ENCODE measurements around the gene PSMC3IP. TPM values are rescaled to one million over a fixed set of nuclear protein-coding genes. Genes with fewer than 3 reads are reported as not detected.

The PSMC3IP gene
- total and polyA plus RNA-seq, 4 donors, result 0.58 to 3.0 (median 1.1) TPM

GRCh38 chr17:42543190-42544079, 34.1 kb downstream of the PSMC3IP start:
- Histone ChIP-seq H3K9ac (ENCODE audit: low read depth in 1 of 2, low read length in 2 of 2) (no peak overlapping the region), H3K27me3 (ENCODE audit: control insufficient read depth in 4 of 4, insufficient read depth in 4 of 4, low read length in 3 of 4) (no peaks in the 10 kb centered on the region), H3K36me3 (ENCODE audit: control insufficient read depth in 4 of 4, insufficient read depth in 3 of 4, low read depth in 1 of 4, low read length in 3 of 4) (peaks cover 6 to 20% (median 12%) of the 10 kb centered on the region in 4 donors)

DNA sequence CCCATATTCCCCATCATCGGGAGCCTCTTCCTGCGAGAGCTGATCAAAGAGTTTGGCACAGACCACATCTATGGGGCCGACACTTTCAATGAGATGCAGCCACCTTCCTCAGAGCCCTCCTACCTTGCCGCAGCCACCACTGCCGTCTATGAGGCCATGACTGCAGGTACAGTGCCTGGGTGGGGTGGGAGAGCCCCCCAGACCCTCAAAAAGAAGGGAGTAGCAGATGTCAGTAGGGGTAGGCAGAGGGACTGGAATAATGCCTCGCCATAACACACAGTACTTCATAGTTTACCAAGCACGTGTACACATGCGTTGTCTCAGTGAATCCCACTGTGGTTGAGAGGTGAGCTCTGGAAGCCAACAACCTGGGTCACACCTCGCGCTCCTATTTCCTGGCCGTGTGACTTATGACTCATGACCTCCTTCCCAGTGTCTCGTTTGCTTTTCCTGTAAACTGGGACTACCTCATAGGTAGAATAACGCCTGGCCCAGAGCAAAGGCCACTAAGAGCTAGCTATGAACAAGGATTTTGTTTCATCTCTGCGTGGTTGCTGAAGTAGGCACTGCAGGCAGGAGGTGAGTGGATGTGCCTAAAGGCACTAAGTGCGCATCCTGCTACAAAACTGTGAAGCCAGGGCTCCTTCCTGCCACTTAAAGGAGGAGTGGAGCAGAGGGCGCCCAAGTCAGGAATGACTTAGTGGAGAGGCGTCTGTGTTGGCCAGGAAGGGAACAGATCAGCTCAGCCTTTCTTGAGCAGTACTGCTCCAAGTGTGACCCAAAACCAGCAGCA, 36.3 kb downstream of the PSMC3IP start:
- Histone ChIP-seq H3K9ac (ENCODE audit: low read depth in 1 of 2, low read length in 2 of 2) (no peak overlapping the region), H3K36me3 (ENCODE audit: control insufficient read depth in 4 of 4, insufficient read depth in 3 of 4, low read depth in 1 of 4, low read length in 3 of 4) (peaks cover 6 to 20% (median 12%) of the 10 kb centered on the region in 4 donors), H3K9me3 (ENCODE audit: control insufficient read depth in 4 of 4, low read length in 3 of 4) (no peaks in the 10 kb centered on the region), H3K27me3 (ENCODE audit: control insufficient read depth in 4 of 4, insufficient read depth in 4 of 4, low read length in 3 of 4) (no peaks in the 10 kb centered on the region), H3K27ac (ENCODE audit: low read depth in 1 of 2, low read length in 2 of 2) (peak overlapping the region; percentile 67 to 81), H3K4me1 (ENCODE audit: control insufficient read depth in 4 of 4, insufficient read depth in 4 of 4, low read length in 3 of 4) (peaks cover 16 to 31% (median 25%) of the 10 kb centered on the region in 4 donors), H3K4me3 (ENCODE audit: low read depth in 1 of 3, low read length in 3 of 3) (no peak overlapping the region)
- 66% methylated on average over 17 of the region's 17 CpGs for WGBS
- no peak for DNase-seq (ENCODE audit: low spot score)
- TF ChIP-seq HNF4A (conservative IDR thresholded peaks at IDR 0.05) (peak; percentile 58 to 76), NR2F2 (IDR thresholded peaks at IDR 0.05) (no peak), FOXA1 (IDR thresholded peaks at IDR 0.05) (no peak), TAF1 (conservative IDR thresholded peaks at IDR 0.05) (no peak), GABPA (IDR thresholded peaks at IDR 0.05 in 1 of 2, conservative IDR thresholded peaks at IDR 0.05 in 1 of 2) (peak in 1 of 2 donors; percentile 33), REST (IDR thresholded peaks at IDR 0.05) (no peak), JUND (IDR thresholded peaks at IDR 0.05) (peak; percentile 64 to 86), RAD21 (IDR thresholded peaks at IDR 0.05) (no peak), SP1 (IDR thresholded peaks at IDR 0.05) (peak; percentile 77), RXRA (IDR thresholded peaks at IDR 0.05) (peak; percentile 71 to 88), FOXA2 (IDR thresholded peaks at IDR 0.05) (no peak), HNF4G (IDR thresholded peaks at IDR 0.05) (peak; percentile 35)
- TF ChIP-seq, protein P1, sequence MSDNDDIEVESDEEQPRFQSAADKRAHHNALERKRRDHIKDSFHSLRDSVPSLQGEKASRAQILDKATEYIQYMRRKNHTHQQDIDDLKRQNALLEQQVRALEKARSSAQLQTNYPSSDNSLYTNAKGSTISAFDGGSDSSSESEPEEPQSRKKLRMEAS (IDR thresholded peaks at IDR 0.05), result peak; percentile 72

More at GRCh38 chr17:42543190-42544079, 34.1 kb downstream of the PSMC3IP start:
- Histone ChIP-seq H3K9me3 (ENCODE audit: control insufficient read depth in 4 of 4, low read length in 3 of 4) (no peaks in the 10 kb centered on the region), H3K27ac (ENCODE audit: low read depth in 1 of 2, low read length in 2 of 2) (peak overlapping the region; percentile 80 to 85), H3K4me1 (ENCODE audit: control insufficient read depth in 4 of 4, insufficient read depth in 4 of 4, low read length in 3 of 4) (peaks cover 7 to 29% (median 24%) of the 10 kb centered on the region in 4 donors), H3K4me3 (ENCODE audit: low read depth in 1 of 3, low read length in 3 of 3) (no peak overlapping the region)
- WGBS, result 94% methylated on average over 39 of the region's 39 CpGs
- no peak for TF ChIP-seq RAD21 (IDR thresholded peaks at IDR 0.05)
- no peak for TF ChIP-seq FOXA2 (IDR thresholded peaks at IDR 0.05)
- no peak for TF ChIP-seq REST (IDR thresholded peaks at IDR 0.05)
- TF ChIP-seq, protein P1 (IDR thresholded peaks at IDR 0.05), result no peak
- TF ChIP-seq RXRA (IDR thresholded peaks at IDR 0.05), result no peak
- TF ChIP-seq HNF4G (IDR thresholded peaks at IDR 0.05), result no peak
- no peak for TF ChIP-seq JUND (IDR thresholded peaks at IDR 0.05)
- no peak for TF ChIP-seq EGR1 (IDR thresholded peaks at IDR 0.05; ENCODE audit: low read depth in 2 of 2)
- TF ChIP-seq HNF4A (conservative IDR thresholded peaks at IDR 0.05), result no peak
- no peak for TF ChIP-seq SP1 (IDR thresholded peaks at IDR 0.05)
- TF ChIP-seq, protein P2, sequence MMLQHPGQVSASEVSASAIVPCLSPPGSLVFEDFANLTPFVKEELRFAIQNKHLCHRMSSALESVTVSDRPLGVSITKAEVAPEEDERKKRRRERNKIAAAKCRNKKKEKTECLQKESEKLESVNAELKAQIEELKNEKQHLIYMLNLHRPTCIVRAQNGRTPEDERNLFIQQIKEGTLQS (IDR thresholded peaks at IDR 0.05), result no peak
- no peak for TF ChIP-seq TAF1 (conservative IDR thresholded peaks at IDR 0.05)
- DNase-seq (ENCODE audit: low spot score), result no peak
